Mucosa of descending colon (tissue), 3 donors: Measurements from ENCODE around the gene TTC7B. TPM values are rescaled to one million over a fixed set of nuclear protein-coding genes. Genes with fewer than 3 reads are reported as not detected.

Experiments used
- ATAC-seq: fragments of 200-7000 bp; cut with Tn5 transposase; one replicate; pipeline ENCODE4 v1.9.1; 2020; ENCODE audit warnings: mild to moderate bottlenecking, moderate library complexity
- DNase-seq, 3 donors: peaks; one replicate each; pipeline ENCODE4 v3.0.0-alpha.2; 2020
- H3K36me3 ChIP-seq: fragments of 200-600 bp; one replicate; pipeline ENCODE4 v1.8.0; 2021; ENCODE audit warnings: low read depth, mild to moderate bottlenecking
- H3K4me1 ChIP-seq: fragments of 200-600 bp; one replicate; pipeline ENCODE4 v1.8.0; 2021; ENCODE audit warnings: low read depth, mild to moderate bottlenecking
- H3K4me3 ChIP-seq: fragments of 200-600 bp; one replicate; pipeline ENCODE4 v1.8.0; 2021; ENCODE audit warnings: mild to moderate bottlenecking
- H3K9me3 ChIP-seq: fragments of 200-600 bp; one replicate; pipeline ENCODE4 v1.8.0; 2021; ENCODE audit warnings: mild to moderate bottlenecking
- intact Hi-C, 2 donors: fragments of 100-400 bp; cut with DNase I in 1 of 2; cut with micrococcal nuclease in 1 of 2; formaldehyde crosslinking; loops; one replicate each; pipeline versions ENCODE4 v1.11.0 to v1.11.1; 2022; cut with DNase I, micrococcal nuclease
- total RNA-seq, 3 donors: library from RNA; stranded (reverse); fragmentation: NEBNext Ultra II Directional in 2 of 3; extraction: Animal tissue kit (Norgen Biotek cat#: 25700) in 2 of 3; gene quantifications; one replicate each; pipeline versions ENCODE4 v1.2.1 to v1.2.4, GENCODE V29; 2021 to 2023
- TF ChIP-seq, protein P1 (sequence below): fragments of 200-600 bp; IDR thresholded peaks from one replicate; pipeline ENCODE4 v1.8.0; 2022; ENCODE audit warnings: antibody characterized with exemption, mild to moderate bottlenecking
- donor health status: DM: no; HTN: no; CAD: no; lungs with moderate emphysema.
- donor health status: DM: no; HTN: no; CAD: no.
- donor health status: DM: no; HTN: yes; CAD: no.

The TTC7B gene
- total RNA-seq, 3 donors from 2014 or later: 6.0 to 72.8 (median 10.0) TPM

DNA sequence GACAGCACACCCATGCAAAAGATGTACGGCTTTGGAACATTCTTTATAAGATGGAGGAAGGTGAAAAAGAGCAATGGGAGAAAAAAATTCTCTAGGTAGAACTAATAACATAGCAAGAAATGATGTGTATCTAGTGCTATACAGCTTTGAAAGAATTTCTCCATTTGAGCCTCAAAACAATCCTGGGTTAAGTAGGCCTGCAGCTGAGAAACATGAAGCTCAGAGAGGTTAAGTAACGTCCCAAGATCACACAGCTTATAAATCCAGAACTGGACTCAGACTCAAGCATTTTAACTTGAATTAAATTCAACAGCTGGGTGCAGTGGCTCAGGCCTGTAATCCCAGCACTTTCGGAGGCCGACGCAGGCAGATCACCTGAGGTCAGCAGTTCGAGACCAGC lies 32.9 kb downstream of the TTC7B start:
- TF ChIP-seq, protein P1, sequence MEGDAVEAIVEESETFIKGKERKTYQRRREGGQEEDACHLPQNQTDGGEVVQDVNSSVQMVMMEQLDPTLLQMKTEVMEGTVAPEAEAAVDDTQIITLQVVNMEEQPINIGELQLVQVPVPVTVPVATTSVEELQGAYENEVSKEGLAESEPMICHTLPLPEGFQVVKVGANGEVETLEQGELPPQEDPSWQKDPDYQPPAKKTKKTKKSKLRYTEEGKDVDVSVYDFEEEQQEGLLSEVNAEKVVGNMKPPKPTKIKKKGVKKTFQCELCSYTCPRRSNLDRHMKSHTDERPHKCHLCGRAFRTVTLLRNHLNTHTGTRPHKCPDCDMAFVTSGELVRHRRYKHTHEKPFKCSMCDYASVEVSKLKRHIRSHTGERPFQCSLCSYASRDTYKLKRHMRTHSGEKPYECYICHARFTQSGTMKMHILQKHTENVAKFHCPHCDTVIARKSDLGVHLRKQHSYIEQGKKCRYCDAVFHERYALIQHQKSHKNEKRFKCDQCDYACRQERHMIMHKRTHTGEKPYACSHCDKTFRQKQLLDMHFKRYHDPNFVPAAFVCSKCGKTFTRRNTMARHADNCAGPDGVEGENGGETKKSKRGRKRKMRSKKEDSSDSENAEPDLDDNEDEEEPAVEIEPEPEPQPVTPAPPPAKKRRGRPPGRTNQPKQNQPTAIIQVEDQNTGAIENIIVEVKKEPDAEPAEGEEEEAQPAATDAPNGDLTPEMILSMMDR: no peak
- ATAC-seq: no peak
- H3K4me3 ChIP-seq: no peak overlapping the region
- no peaks in the 10 kb centered on the region for H3K36me3 ChIP-seq
- DNase-seq: no peak
- no peaks in the 10 kb centered on the region for H3K9me3 ChIP-seq
- intact Hi-C loops: no loop called here
- H3K4me1 ChIP-seq: no peaks in the 10 kb centered on the region

DNA sequence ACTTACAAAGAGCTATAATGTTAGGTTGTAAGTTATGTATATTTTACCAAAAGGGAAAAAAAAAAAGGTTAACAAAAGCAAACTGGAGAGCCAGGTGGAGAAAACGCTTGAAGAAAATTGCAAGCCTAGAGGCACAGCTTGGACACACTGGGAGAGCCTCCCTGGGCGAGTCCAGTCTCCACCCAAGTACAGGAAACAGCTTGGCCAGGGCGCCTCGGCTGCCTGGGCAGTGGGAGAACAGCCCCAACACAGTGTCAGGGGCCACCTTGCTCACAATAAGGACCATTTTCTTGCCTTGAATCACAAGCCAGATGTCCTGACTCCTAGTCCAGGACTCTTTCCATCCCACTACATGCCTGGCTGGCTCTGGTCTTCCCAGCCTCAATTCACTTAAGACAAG lies 33.3 kb downstream of the TTC7B start:
- Histone ChIP-seq H3K4me1 (no peaks in the 10 kb centered on the region), H3K4me3 (no peak overlapping the region), H3K9me3 (no peaks in the 10 kb centered on the region), H3K36me3 (no peaks in the 10 kb centered on the region)
- DNase-seq: no peak
- intact Hi-C loops: no loop called here
- TF ChIP-seq, protein P1: no peak
- ATAC-seq: no peak

DNA sequence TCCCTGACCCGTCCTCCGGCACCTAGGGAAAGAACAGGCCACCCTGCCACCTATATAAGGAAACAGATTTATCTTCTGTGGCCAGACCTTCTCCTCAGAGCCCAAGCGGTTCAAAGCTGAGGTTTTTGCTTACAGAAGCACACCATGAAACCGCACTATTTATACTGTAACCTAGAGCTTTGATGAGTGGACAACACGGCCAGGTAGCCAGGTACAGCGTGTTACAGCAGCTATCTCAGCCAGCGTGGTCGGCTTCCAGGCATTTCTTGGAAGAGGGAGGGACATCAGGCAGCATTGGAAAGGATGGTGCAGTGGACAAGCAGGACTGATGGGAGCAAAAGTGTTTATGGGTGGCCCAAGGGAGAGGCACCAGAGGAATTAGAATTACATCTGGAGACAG lies 34.4 kb downstream of the TTC7B start:
- TF ChIP-seq, protein P1: no peak
- no peaks in the 10 kb centered on the region for H3K9me3 ChIP-seq
- no peaks in the 10 kb centered on the region for H3K4me1 ChIP-seq
- DNase-seq: no peak
- H3K4me3 ChIP-seq: no peak overlapping the region
- no peak for ATAC-seq
- intact Hi-C loops: no loop called here
- no peaks in the 10 kb centered on the region for H3K36me3 ChIP-seq

DNA sequence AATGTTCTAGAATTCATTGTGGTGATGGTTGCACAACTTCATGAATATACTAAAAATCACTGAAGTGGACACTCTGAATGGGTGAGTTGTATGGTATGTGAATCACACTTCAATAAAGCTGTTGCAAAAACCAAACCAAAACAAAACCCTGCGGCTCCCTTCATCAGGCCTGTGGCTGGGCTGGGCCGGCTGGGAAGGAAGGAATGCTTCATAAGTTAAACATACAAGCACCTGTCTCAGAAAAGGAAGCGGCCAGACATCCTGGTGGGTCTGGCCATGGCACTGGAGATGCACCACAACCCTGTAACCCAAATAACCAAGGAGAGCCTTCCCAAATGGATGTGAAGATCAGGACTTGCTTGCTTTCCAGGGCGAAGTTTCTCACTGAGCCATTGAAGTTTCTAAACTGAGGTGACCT lies 34.9 kb downstream of the TTC7B start:
- Histone ChIP-seq H3K36me3 (no peaks in the 10 kb centered on the region), H3K4me3 (no peak overlapping the region), H3K9me3 (no peaks in the 10 kb centered on the region), H3K4me1 (no peaks in the 10 kb centered on the region)
- DNase-seq: no peak
- TF ChIP-seq, protein P1: no peak
- ATAC-seq: no peak
- intact Hi-C loops: no loop called here

DNA sequence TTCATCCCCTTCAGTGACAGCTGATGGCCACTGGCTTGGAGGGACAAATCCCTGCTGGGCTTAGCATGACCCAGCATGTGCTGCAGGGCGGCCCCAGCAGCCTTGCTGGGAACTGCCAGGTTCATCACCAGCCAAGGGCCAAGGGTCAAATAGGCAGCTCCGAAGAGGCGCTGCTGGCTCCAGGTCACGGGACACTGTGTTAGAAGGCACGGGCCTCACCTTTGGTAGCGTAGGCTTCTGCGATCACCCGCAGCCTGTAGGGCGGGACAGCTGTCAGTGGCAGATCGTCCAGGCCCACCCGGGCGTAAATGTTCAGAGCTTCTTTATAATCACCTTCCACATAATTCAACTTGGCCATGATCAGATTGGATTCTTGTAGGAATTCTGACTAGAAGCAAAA lies 35.7 kb downstream of the TTC7B start:
- no peaks in the 10 kb centered on the region for H3K4me1 ChIP-seq
- ATAC-seq: no peak
- H3K4me3 ChIP-seq: no peak overlapping the region
- TF ChIP-seq, protein P1: no peak
- H3K9me3 ChIP-seq: no peaks in the 10 kb centered on the region
- H3K36me3 ChIP-seq: no peaks in the 10 kb centered on the region
- DNase-seq: no peak
- intact Hi-C loops: no loop called here

DNA sequence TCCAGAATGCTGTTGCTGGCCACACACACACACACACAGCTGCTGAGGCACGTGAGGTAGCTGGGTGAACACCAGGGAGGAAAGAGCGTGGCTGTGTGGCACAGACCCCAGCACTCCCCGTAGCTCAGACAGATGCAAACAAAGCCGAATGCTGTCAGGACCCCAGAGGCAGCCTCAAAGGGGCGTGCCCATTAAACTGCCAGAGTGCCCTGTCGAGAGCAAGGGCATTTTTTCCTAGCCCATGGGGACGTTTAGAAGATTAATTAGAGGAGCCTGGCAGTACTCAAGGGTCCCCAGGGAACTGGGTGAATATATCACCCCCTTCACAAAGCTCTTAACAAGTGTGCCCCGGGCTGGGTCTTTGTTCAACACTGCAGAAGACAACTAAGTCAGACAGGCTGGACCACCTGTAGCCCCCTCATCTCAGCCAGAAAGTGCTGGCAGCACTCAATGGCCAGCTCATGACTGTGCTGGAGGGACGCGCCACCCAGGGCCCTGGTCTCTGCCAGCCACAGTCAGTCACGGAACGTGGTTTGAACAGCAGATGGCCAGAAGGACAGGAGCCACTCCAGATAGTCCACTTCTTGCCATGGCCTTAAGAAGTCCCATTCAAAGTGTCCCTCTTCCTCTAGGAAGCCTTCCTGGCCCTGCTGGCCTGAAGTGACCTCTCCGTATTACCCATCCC lies 37.5 kb downstream of the TTC7B start:
- DNase-seq (no peak), ATAC-seq (no peak)
- intact Hi-C loops: no loop called here
- Histone ChIP-seq H3K4me1 (no peaks in the 10 kb centered on the region), H3K36me3 (no peaks in the 10 kb centered on the region), H3K4me3 (no peak overlapping the region), H3K9me3 (no peaks in the 10 kb centered on the region)
- TF ChIP-seq, protein P1: no peak
